ENCODE measurements around the gene CLDN24.

CLDN24 gene

DNA sequence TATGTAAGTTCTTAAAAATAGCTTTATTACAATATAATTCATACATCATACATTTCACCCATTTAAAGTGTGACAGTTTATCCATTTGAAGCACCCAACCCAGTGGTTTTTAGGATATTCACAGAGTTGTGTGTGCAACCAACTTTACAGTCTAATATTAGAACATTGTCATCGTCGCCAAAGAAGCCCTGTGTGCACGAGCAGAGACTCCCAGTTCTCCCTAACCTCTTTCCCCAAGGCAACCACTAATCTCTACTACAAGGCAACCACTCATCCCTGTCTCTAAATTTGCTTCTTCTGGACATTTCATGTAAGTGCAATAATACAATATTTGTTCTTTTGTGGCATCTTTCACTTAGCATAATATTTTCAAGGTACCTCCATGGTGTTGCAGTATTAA, 49.8 kb downstream of the CLDN24 start:
- no peak for DNase-seq

Measured in CD4-positive, alpha-beta T cell treated with Interferon alpha-2 for 1 hour (primary cell).